DOHH2 (cell line): ENCODE data around the gene SLC16A12.

ENCODE experiments used
- H3F3A ChIP-seq: fragments of 200-600 bp; sonication (generic), shearing (Covaris generic); 2 replicates; pipeline ENCODE4 v1.6.0; 2016; ENCODE audit warnings: antibody characterized with exemption, mild to moderate bottlenecking; ENCODE audit not compliant: control insufficient read depth, insufficient read depth
- H3K27ac ChIP-seq: fragments of 200-600 bp; sonication (generic); 2 replicates; pipeline ENCODE4 v1.5.1; 2014; ENCODE audit warnings: low read depth, mild to moderate bottlenecking, low read length, moderate library complexity
- H3K27me3 ChIP-seq: fragments of 200-600 bp; sonication (generic); 2 replicates; pipeline ENCODE4 v1.6.1; 2014; ENCODE audit warnings: mild to moderate bottlenecking, low read length, mixed read lengths; ENCODE audit not compliant: control insufficient read depth
- H3K36me3 ChIP-seq: fragments of 200-600 bp; sonication (generic); 2 replicates; pipeline ENCODE4 v1.6.1; 2014; ENCODE audit warnings: mild to moderate bottlenecking, low read length, moderate library complexity, mixed read lengths; ENCODE audit not compliant: control insufficient read depth
- H3K4me1 ChIP-seq: fragments of 200-600 bp; sonication (generic); 2 replicates; pipeline ENCODE4 v1.6.1; 2014; ENCODE audit warnings: mild to moderate bottlenecking, low read length, mixed read lengths; ENCODE audit not compliant: control insufficient read depth
- H3K4me2 ChIP-seq: fragments of 200-600 bp; sonication (generic); 2 replicates; pipeline ENCODE4 v1.6.0; 2014; ENCODE audit warnings: mild to moderate bottlenecking, low read length, moderate library complexity
- H3K4me3 ChIP-seq: fragments of 200-600 bp; sonication (generic); 2 replicates; pipeline ENCODE4 v1.5.1; 2014; ENCODE audit warnings: mild to moderate bottlenecking, low read length, mixed read lengths
- H3K79me2 ChIP-seq: fragments of 200-600 bp; sonication (generic); 2 replicates; pipeline ENCODE4 v1.6.1; 2014; ENCODE audit warnings: mild to moderate bottlenecking, low read length, mixed read lengths; ENCODE audit not compliant: control insufficient read depth
- H3K9me2 ChIP-seq: fragments of 200-600 bp; sonication (generic); replicated peaks from 2 replicates; pipeline ENCODE4 v1.6.1; 2014; ENCODE audit warnings: mild to moderate bottlenecking, low read length, mixed read lengths; ENCODE audit not compliant: control insufficient read depth
- H3K9me3 ChIP-seq: fragments of 200-600 bp; sonication (generic); 2 replicates; pipeline ENCODE4 v1.6.1; 2014; ENCODE audit warnings: antibody characterized with exemption, low read length, mixed read lengths; ENCODE audit not compliant: control insufficient read depth, insufficient read depth
- H4K20me1 ChIP-seq: fragments of 200-600 bp; sonication (generic); 2 replicates; pipeline ENCODE4 v1.6.0; 2014; ENCODE audit warnings: low read depth, mild to moderate bottlenecking, antibody characterized with exemption, low read length, moderate library complexity; ENCODE audit not compliant: control insufficient read depth, insufficient read depth
- EZH2phosphoT487 ChIP-seq: fragments of 200-600 bp; sonication (generic); IDR thresholded peaks from 2 replicates; pipeline ENCODE4 v1.6.1; 2017; ENCODE audit warnings: borderline replicate concordance, mild to moderate bottlenecking, antibody characterized with exemption, low read length, moderate library complexity, mixed read lengths
- TF ChIP-seq, protein P1 (sequence below): fragments of 200-600 bp; sonication (generic); IDR thresholded peaks from one replicate; pipeline ENCODE4 v1.5.1; 2014; ENCODE audit warnings: antibody characterized with exemption, mild to moderate bottlenecking, low read depth, low read length; ENCODE audit not compliant: poor library complexity, severe bottlenecking

SLC16A12 gene

DNA sequence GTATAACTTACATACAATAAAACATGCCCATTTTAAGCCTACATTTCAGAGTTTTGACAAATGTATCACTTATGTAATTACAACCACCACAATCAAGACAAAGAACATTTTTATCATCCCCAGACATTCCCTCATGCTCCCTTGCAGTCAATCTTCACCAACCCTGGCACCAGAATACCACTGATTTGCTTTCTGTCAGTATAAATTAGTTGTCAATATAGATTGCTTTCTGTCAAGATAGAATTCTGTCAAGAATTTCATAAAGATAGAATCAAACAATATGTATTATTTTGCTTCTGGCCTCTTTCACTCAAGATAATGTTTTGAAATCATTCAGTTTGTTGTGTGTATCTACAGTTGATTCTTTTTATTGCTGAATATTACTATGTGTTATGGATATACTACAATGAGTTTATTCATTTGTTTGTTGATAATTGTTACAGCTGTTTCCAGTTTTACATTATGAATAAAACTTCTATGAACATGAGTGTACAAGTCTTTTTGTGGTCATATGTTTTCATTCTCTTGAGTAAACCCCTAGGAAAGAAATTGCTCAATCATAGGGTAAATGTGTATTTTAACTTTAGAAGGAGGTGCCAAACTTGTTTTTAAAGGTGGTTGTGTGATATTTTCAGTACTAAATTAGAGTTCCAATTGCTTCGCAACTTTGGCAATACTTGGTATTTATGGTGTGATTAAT lies 64.1 kb downstream of the SLC16A12 start:
- TF ChIP-seq EZH2phosphoT487, result no peak
- TF ChIP-seq, protein P1, sequence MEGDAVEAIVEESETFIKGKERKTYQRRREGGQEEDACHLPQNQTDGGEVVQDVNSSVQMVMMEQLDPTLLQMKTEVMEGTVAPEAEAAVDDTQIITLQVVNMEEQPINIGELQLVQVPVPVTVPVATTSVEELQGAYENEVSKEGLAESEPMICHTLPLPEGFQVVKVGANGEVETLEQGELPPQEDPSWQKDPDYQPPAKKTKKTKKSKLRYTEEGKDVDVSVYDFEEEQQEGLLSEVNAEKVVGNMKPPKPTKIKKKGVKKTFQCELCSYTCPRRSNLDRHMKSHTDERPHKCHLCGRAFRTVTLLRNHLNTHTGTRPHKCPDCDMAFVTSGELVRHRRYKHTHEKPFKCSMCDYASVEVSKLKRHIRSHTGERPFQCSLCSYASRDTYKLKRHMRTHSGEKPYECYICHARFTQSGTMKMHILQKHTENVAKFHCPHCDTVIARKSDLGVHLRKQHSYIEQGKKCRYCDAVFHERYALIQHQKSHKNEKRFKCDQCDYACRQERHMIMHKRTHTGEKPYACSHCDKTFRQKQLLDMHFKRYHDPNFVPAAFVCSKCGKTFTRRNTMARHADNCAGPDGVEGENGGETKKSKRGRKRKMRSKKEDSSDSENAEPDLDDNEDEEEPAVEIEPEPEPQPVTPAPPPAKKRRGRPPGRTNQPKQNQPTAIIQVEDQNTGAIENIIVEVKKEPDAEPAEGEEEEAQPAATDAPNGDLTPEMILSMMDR, result no peak
- Histone ChIP-seq H3K36me3 (no peaks in the 10 kb centered on the region), H3K27ac (no peak overlapping the region), H3K4me3 (no peak overlapping the region), H4K20me1 (no peaks in the 10 kb centered on the region), H3K4me1 (no peaks in the 10 kb centered on the region), H3K9me3 (no peaks in the 10 kb centered on the region), H3K27me3 (peaks cover 6% of the 10 kb centered on the region; the same call in 1 of the 2 replicates), H3K9me2 (no peaks in the 10 kb centered on the region), H3K4me2 (no peak overlapping the region), H3F3A (no peaks in the 10 kb centered on the region), H3K79me2 (no peaks in the 10 kb centered on the region)

DNA sequence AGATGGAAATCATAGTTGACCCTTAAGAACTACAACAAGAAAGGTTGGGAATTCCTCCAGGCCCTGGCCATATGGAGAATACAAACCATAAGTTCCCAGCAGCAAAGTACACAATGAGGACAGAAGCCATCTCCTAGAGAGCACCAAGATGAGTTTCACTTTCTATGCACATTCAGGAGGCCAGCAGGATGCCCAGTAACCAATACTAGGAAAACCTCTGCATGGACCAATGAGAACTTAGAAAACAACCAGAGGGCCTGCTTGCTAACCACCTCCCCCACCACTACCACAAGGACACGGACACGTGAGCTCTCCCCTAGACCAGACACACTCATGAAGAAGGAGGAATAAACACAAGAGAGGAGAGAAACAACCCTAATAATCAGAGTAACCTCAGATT lies 64.8 kb downstream of the SLC16A12 start:
- TF ChIP-seq, protein P1, result no peak
- no peak for TF ChIP-seq EZH2phosphoT487
- no peaks in the 10 kb centered on the region for H3K4me1 ChIP-seq

DNA sequence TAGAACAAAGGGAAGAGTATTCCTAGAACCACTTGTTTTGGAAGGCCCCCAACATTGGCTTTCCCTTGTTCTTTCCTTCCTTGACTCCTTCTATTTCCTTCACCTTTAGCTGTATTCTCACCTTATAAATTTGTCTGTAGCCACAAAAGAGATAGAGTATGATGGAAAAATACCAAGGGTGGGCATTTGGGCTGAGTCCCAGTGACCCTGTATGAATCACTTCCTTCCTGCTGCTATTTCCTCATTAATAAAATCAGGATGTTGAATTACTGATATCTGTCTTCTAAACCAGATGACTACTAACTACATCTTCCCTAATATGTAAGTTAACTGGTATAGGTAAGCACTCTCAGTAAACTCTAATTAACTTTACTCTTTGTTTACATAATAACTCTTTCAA lies 65.9 kb downstream of the SLC16A12 start:
- Histone ChIP-seq H3K9me2 (no peaks in the 10 kb centered on the region), H3K36me3 (no peaks in the 10 kb centered on the region), H3K4me1 (no peaks in the 10 kb centered on the region), H4K20me1 (no peaks in the 10 kb centered on the region), H3K9me3 (no peaks in the 10 kb centered on the region), H3K79me2 (no peaks in the 10 kb centered on the region), H3K4me3 (no peak overlapping the region), H3K4me2 (no peak overlapping the region), H3K27ac (no peak overlapping the region), H3K27me3 (peaks cover 6% of the 10 kb centered on the region; the same call in 1 of the 2 replicates), H3F3A (no peaks in the 10 kb centered on the region)
- no peak for TF ChIP-seq EZH2phosphoT487
- TF ChIP-seq, protein P1, result no peak

More for the DNA sequence above, 64.8 kb downstream of the SLC16A12 start:
- H3K27me3 ChIP-seq, result peaks cover 6% of the 10 kb centered on the region; the same call in 1 of the 2 replicates
- H3K9me3 ChIP-seq, result no peaks in the 10 kb centered on the region
- H3K79me2 ChIP-seq, result no peaks in the 10 kb centered on the region
- no peak overlapping the region for H3K27ac ChIP-seq
- no peaks in the 10 kb centered on the region for H3K36me3 ChIP-seq
- no peak overlapping the region for H3K4me3 ChIP-seq
- no peaks in the 10 kb centered on the region for H4K20me1 ChIP-seq
- no peak overlapping the region for H3K4me2 ChIP-seq
- no peaks in the 10 kb centered on the region for H3K9me2 ChIP-seq
- no peaks in the 10 kb centered on the region for H3F3A ChIP-seq
